Urinary bladder (tissue), 4 donors: ENCODE data around the gene NRF1. TPM values are rescaled to one million over a fixed set of nuclear protein-coding genes. Genes with fewer than 3 reads are reported as not detected.
"Not testable (repeated sequence)": the region's sequence is repeated elsewhere in the genome, so short reads cannot be mapped to it uniquely, and the experiment has no call there.

Experiments
- DNase-seq: peaks from one replicate; pipeline ENCODE4 v3.0.0-alpha.2; 2015; ENCODE audit errors: extremely low spot score
- H3K27ac ChIP-seq: one replicate; pipeline ENCODE4 v1.5.1; 2013; ENCODE audit warnings: low read depth, mild to moderate bottlenecking, moderate library complexity
- H3K36me3 ChIP-seq: one replicate; pipeline ENCODE4 v1.6.1; 2013; ENCODE audit warnings: mild to moderate bottlenecking, moderate library complexity; ENCODE audit not compliant: insufficient read depth
- H3K4me1 ChIP-seq: one replicate; pipeline ENCODE4 v1.6.1; 2013; ENCODE audit warnings: mild to moderate bottlenecking, moderate library complexity; ENCODE audit not compliant: insufficient read depth
- H3K4me3 ChIP-seq: one replicate; pipeline ENCODE4 v1.5.1; 2013; ENCODE audit warnings: low read depth, low read length
- WGBS: extraction: QIAGEN DNeasy Blood & Tissue Kit; methylation state at CpG from one replicate; pipeline ENCODE4 v1.1.7; 2013; 5-methylcytosine and 5-hydroxymethylcytosine counted together
- polyA plus RNA-seq: library from polyadenylated mRNA; stranded (reverse); fragments of 200-250 nt; gene quantifications from one replicate; pipeline ENCODE4 v1.2.3, GENCODE V29; 2013
- total RNA-seq: library from RNA; depleted of rRNA; stranded (reverse); fragments of >200 nt; gene quantifications from one replicate; pipeline ENCODE4 v1.2.3, GENCODE V29; 2014
- donor health status: healthy with polysubstance abuse.
- donor health status: healthy.

The NRF1 gene
- total and polyA plus RNA-seq, 2 donors, result 12.8 to 23.9 TPM

GRCh38 chr7:129790136-129790535 is 178.6 kb downstream of the NRF1 start:
- no peaks in the 10 kb centered on the region for H3K4me1 ChIP-seq
- no peak for DNase-seq
- H3K36me3 ChIP-seq, result no peaks in the 10 kb centered on the region
- 71% methylated on average over 6 of the region's 6 CpGs for WGBS
- no peak overlapping the region for H3K27ac ChIP-seq
- H3K4me3 ChIP-seq, result no peak overlapping the region

GRCh38 chr7:129792721-129793120 is 181.2 kb downstream of the NRF1 start:
- Histone ChIP-seq H3K4me1 (no peaks in the 10 kb centered on the region), H3K36me3 (no peaks in the 10 kb centered on the region), H3K27ac (no peak overlapping the region), H3K4me3 (no peak overlapping the region)
- no peak for DNase-seq
- WGBS, result 56% methylated on average over 9 of the region's 9 CpGs

- H3K4me3 ChIP-seq, result no peak overlapping the region
- no peaks in the 10 kb centered on the region for H3K4me1 ChIP-seq
- H3K27ac ChIP-seq, result no peak overlapping the region
- no peaks in the 10 kb centered on the region for H3K36me3 ChIP-seq
- 77% methylated on average over 9 of the region's 9 CpGs for WGBS
- DNase-seq, result no peak
These were observed 182.2 kb downstream of the NRF1 start for GRCh38 chr7:129793506-129794310.

GRCh38 chr7:129794461-129794860 is 182.9 kb downstream of the NRF1 start:
- not testable (repeated sequence) for H3K4me1 ChIP-seq, H3K27ac ChIP-seq, H3K4me3 ChIP-seq, H3K36me3 ChIP-seq, DNase-seq
- WGBS, result 90% methylated on average over 9 of the region's 9 CpGs

GRCh38 chr7:129796186-129796775 is 184.8 kb downstream of the NRF1 start:
- no peak for DNase-seq
- WGBS, result 93% methylated on average over 9 of the region's 9 CpGs
- H3K4me3 ChIP-seq, result no peak overlapping the region
- no peaks in the 10 kb centered on the region for H3K36me3 ChIP-seq
- no peaks in the 10 kb centered on the region for H3K4me1 ChIP-seq
- H3K27ac ChIP-seq, result no peak overlapping the region

GRCh38 chr7:129797214-129797789 is 185.8 kb downstream of the NRF1 start:
- Histone ChIP-seq H3K36me3 (no peaks in the 10 kb centered on the region), H3K27ac (no peak overlapping the region), H3K4me1 (no peaks in the 10 kb centered on the region), H3K4me3 (no peak overlapping the region)
- 61% methylated on average over 7 of the region's 7 CpGs for WGBS
- DNase-seq, result no peak

GRCh38 chr7:129798616-129799349 is 187.3 kb downstream of the NRF1 start:
- Histone ChIP-seq H3K4me3 (no peak overlapping the region), H3K36me3 (no peaks in the 10 kb centered on the region), H3K4me1 (no peaks in the 10 kb centered on the region), H3K27ac (no peak overlapping the region)
- 89% methylated on average over 16 of the region's 16 CpGs for WGBS
- no peak for DNase-seq

- DNase-seq, result no peak
- Histone ChIP-seq H3K4me1 (no peaks in the 10 kb centered on the region), H3K4me3 (no peak overlapping the region), H3K27ac (no peak overlapping the region), H3K36me3 (no peaks in the 10 kb centered on the region)
- WGBS, result 79% methylated on average over 13 of the region's 13 CpGs
These were observed 187.9 kb downstream of the NRF1 start for GRCh38 chr7:129799350-129799955.

GRCh38 chr7:129800901-129801300 is 189.4 kb downstream of the NRF1 start:
- no peak for DNase-seq
- Histone ChIP-seq H3K4me3 (no peak overlapping the region), H3K36me3 (no peaks in the 10 kb centered on the region), H3K4me1 (no peaks in the 10 kb centered on the region), H3K27ac (no peak overlapping the region)
- WGBS, result 94% methylated on average over 7 of the region's 7 CpGs

GRCh38 chr7:129801882-129802281 is 190.4 kb downstream of the NRF1 start:
- H3K4me1 ChIP-seq, result no peaks in the 10 kb centered on the region
- no peak overlapping the region for H3K27ac ChIP-seq
- no peak for DNase-seq
- H3K36me3 ChIP-seq, result no peaks in the 10 kb centered on the region
- 68% methylated on average over 5 of the region's 5 CpGs for WGBS
- no peak overlapping the region for H3K4me3 ChIP-seq

GRCh38 chr7:129803546-129804081 is 192.1 kb downstream of the NRF1 start:
- no peak for DNase-seq
- Histone ChIP-seq H3K36me3 (no peaks in the 10 kb centered on the region), H3K4me3 (no peak overlapping the region), H3K4me1 (no peaks in the 10 kb centered on the region), H3K27ac (no peak overlapping the region)
- WGBS, result 78% methylated on average over 17 of the region's 17 CpGs

- H3K36me3 ChIP-seq, result no peaks in the 10 kb centered on the region
- WGBS, result 93% methylated on average over 22 of the region's 22 CpGs
- DNase-seq, result no peak
These were observed 192.8 kb downstream of the NRF1 start for GRCh38 chr7:129804111-129804889.

More at GRCh38 chr7:129804111-129804889, 192.8 kb downstream of the NRF1 start:
- Histone ChIP-seq H3K27ac (no peak overlapping the region), H3K4me3 (no peak overlapping the region), H3K4me1 (no peaks in the 10 kb centered on the region)
